Endothelial cell (in vitro differentiated cells): Measurements from ENCODE around the gene NAA10. TPM values are rescaled to one million over a fixed set of nuclear protein-coding genes. Genes with fewer than 3 reads are reported as not detected.

Source experiments
- DNase-seq: peaks from one replicate; pipeline ENCODE4 v3.0.0; 2021; ENCODE audit warnings: low spot score
- H3K27ac Mint-ChIP-seq: one replicate; pipeline ENCODE4 v1.8.0; 2021; ENCODE audit warnings: mixed read lengths, inconsistent platforms; ENCODE audit not compliant: unreplicated experiment
- H3K27me3 Mint-ChIP-seq: one replicate; pipeline ENCODE4 v1.8.0; 2021; ENCODE audit warnings: mild to moderate bottlenecking, moderate library complexity, mixed read lengths, inconsistent platforms; ENCODE audit not compliant: unreplicated experiment
- H3K36me3 Mint-ChIP-seq: one replicate; pipeline ENCODE4 v1.8.0; 2021; ENCODE audit warnings: mild to moderate bottlenecking, low read depth, mixed read lengths, inconsistent platforms; ENCODE audit not compliant: unreplicated experiment
- H3K4me1 Mint-ChIP-seq: one replicate; pipeline ENCODE4 v1.8.0; 2021; ENCODE audit warnings: mild to moderate bottlenecking, mixed read lengths, inconsistent platforms; ENCODE audit not compliant: unreplicated experiment
- H3K4me3 Mint-ChIP-seq: one replicate; pipeline ENCODE4 v1.8.0; 2021; ENCODE audit warnings: mild to moderate bottlenecking, mixed read lengths, inconsistent platforms; ENCODE audit not compliant: unreplicated experiment
- H3K9me3 Mint-ChIP-seq: one replicate; pipeline ENCODE4 v1.8.0; 2021; ENCODE audit warnings: mixed read lengths, inconsistent platforms; ENCODE audit not compliant: unreplicated experiment
- CTCF ChIP-seq: fragments of 200-600 bp; sonication (generic); IDR thresholded peaks from one replicate; pipeline ENCODE4 v1.5.0; 2021; ENCODE audit warnings: antibody characterized with exemption; ENCODE audit not compliant: unreplicated experiment
- total RNA-seq: library from RNA; stranded (reverse); fragmentation: NEBNext Ultra II Directional; extraction: Animal tissue kit (Norgen Biotek cat#: 25700); gene quantifications from one replicate; pipeline ENCODE4 v1.2.1, GENCODE V29; 2021; ENCODE audit not compliant: unreplicated experiment

The NAA10 gene
- total RNA-seq, 1 donor from 2014 or later, result 85.5 TPM

GRCh38 chrX:153969125-153969903, 34.5 kb upstream of the NAA10 start:
- no peak for TF ChIP-seq CTCF
- H3K4me3 Mint-ChIP-seq, result peak overlapping the region; percentile 97
- no peaks in the 10 kb centered on the region for H3K9me3 Mint-ChIP-seq
- no peak for DNase-seq
- peaks cover 3% of the 10 kb centered on the region for H3K36me3 Mint-ChIP-seq
- H3K27me3 Mint-ChIP-seq, result peaks cover 12% of the 10 kb centered on the region
- H3K27ac Mint-ChIP-seq, result no peak overlapping the region
- peaks cover 24% of the 10 kb centered on the region for H3K4me1 Mint-ChIP-seq

GRCh38 chrX:153968754-153969124, 33.9 kb upstream of the NAA10 start:
- H3K27ac Mint-ChIP-seq, result no peak overlapping the region
- no peak for TF ChIP-seq CTCF
- H3K27me3 Mint-ChIP-seq, result peaks cover 12% of the 10 kb centered on the region
- DNase-seq, result no peak
- H3K4me1 Mint-ChIP-seq, result peaks cover 21% of the 10 kb centered on the region
- peak overlapping the region; percentile 62 for H3K4me3 Mint-ChIP-seq
- H3K9me3 Mint-ChIP-seq, result no peaks in the 10 kb centered on the region
- peaks cover 3% of the 10 kb centered on the region for H3K36me3 Mint-ChIP-seq

- no peak for DNase-seq
- peak overlapping the region; percentile 83 for H3K4me3 Mint-ChIP-seq
- H3K4me1 Mint-ChIP-seq, result peaks cover 17% of the 10 kb centered on the region
- no peaks in the 10 kb centered on the region for H3K9me3 Mint-ChIP-seq
- H3K36me3 Mint-ChIP-seq, result peaks cover 3% of the 10 kb centered on the region
- peak overlapping the region; percentile 61 for H3K27ac Mint-ChIP-seq
- peaks cover 12% of the 10 kb centered on the region for H3K27me3 Mint-ChIP-seq
- no peak for TF ChIP-seq CTCF
Measured at GRCh38 chrX:153968255-153968654, 33.4 kb upstream of the NAA10 start.

GRCh38 chrX:153967536-153968224, 32.8 kb upstream of the NAA10 start:
- no peaks in the 10 kb centered on the region for H3K9me3 Mint-ChIP-seq
- peak overlapping the region; percentile 78 for H3K27ac Mint-ChIP-seq
- H3K27me3 Mint-ChIP-seq, result peaks cover 12% of the 10 kb centered on the region
- H3K36me3 Mint-ChIP-seq, result peaks cover 3% of the 10 kb centered on the region
- TF ChIP-seq CTCF, result no peak
- DNase-seq, result no peak
- H3K4me1 Mint-ChIP-seq, result peaks cover 14% of the 10 kb centered on the region
- peak overlapping the region; percentile 83 for H3K4me3 Mint-ChIP-seq
